NCI-H2107 (cell line): Measurements from ENCODE around the gene COL4A1.
"Not testable (repeated sequence)": the region's sequence is repeated elsewhere in the genome, so short reads cannot be mapped to it uniquely, and the experiment has no call there.

Source experiments
- DNase-seq: peaks from one replicate; lab custom pipeline; 2025; lab: John Stamatoyannopoulos, UW

COL4A1 gene

DNA sequence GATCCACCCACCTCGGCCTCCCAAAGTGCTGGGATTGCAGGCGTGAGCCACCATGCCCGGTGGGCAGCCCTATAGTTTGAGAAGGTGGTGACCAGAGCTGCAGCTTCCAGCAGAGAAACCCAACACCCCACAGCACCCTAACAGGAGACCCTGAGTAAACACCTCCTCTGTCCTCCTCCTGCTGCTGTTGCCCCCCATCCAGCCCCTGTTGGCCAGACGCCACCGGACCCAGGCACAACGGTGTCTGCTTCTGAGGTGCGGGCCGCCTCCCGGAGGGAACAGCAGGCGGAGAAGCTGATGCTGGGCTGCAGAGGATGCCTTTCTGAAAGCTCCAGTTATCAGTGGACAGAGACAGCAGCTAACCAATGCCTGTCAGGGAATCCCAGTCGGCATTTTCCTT, 175.5 kb downstream of the COL4A1 start:
- no peak for DNase-seq

DNA sequence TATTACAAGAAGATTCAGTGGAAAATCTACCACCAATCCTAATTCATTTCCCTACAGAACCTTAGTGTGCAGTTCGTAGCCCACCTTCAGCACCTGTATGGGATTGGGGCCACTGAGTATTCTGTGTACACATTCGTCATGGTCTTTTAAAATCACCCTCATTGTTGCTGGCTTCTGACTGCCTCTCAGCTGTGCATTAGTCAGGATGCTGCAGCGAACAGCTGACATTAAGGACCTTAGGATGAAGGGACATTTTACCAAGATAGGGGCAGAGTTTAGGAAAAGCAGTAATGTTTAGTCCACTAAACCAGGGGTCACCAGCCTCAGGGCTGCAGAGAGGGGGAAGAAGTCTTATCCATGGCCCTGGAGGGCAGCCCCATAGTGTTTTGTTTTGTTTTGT, 176.5 kb downstream of the COL4A1 start:
- no peak for DNase-seq

DNA sequence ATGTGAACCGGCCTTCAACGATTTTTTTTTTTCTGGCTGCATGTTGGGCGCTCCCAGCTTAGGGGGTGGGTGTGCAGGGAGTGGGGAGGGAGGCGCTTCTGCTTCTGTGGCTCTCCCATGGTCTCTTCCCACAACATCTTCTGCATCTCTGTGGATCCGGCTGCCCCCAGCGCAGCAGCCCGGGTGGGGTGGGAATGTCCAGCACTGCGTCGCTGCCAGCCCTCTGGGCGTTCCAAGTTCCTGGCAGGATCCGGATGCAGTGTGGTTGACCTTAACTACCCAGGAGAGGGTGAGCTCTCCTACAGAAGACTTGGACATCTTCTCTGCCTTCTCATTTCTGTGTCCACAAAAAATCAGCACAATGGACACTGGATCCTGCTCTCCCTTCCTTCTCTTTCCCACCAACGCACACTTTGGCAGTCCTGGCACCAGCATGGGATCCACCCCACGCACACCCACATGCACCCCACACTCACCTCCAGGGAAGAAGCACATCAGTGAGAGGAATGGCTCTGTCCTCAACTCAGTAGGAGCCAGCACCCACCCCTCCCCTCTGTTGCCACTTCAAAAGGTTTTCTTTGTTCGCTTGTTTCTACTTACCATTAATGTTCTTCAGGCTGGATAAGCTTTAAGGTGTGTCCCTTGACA, 177.3 kb downstream of the COL4A1 start:
- no peak for DNase-seq

DNA sequence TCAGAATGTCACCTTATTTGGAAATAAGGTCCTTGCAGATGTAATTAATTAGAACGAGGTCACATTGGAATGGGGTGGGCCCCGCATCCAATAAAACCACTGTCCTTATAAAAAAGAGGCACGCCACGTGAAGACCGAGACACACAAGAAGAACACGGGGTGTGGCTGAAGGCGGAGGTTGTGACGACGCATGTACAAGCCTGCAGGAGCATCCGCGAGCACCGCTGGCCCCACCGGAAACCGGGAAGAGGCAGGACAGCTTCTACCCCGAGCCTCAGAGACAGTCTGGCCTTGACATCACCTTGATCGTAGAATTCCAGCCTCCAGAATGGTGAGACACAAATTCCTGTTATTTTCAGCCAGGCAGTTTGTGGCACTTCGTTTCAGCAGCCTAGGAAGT, 177.9 kb downstream of the COL4A1 start:
- no peak for DNase-seq

DNA sequence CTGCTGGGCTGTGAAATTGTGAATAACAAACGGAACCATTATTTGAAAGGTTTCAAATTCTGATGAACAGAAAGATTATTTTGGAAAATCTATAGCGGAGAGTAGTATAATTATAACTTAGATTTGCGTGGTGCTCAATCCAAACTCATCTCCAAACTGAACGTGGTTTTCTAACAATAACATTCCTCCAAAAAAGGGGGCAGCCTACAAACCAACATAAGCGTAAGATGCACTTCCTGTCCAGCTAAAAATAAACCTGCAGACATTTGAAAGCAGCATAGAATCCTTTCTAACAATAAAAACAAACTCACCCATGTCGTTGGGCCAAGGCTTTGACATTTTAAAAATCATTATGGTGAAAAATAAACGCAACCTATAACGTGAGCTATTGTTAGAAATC, 178.4 kb downstream of the COL4A1 start:
- DNase-seq = no peak

DNA sequence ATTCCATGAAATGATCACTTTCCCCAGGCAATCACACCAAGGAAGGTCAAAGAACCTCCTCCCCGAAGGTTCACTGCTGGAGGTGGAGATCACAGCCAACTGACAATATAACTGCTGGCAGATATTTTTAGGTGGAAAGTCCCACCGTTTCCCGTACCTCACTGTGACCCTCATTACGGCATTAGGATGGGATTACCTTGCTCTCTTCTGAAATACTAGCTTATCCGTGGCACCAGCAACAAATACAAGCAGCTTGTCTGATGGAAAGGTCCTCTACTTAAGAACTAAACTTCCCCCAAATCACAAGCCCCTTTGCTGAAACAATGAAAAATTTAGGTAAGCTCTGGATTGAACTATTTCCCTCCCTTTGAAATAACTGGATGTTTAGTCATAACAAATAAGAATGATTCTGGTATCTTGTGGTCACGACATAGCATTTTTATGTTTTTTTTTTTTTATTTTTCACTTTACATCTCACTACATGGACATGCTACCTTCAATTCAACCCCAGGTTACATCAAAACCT, 178.9 kb downstream of the COL4A1 start:
- DNase-seq = no peak

DNA sequence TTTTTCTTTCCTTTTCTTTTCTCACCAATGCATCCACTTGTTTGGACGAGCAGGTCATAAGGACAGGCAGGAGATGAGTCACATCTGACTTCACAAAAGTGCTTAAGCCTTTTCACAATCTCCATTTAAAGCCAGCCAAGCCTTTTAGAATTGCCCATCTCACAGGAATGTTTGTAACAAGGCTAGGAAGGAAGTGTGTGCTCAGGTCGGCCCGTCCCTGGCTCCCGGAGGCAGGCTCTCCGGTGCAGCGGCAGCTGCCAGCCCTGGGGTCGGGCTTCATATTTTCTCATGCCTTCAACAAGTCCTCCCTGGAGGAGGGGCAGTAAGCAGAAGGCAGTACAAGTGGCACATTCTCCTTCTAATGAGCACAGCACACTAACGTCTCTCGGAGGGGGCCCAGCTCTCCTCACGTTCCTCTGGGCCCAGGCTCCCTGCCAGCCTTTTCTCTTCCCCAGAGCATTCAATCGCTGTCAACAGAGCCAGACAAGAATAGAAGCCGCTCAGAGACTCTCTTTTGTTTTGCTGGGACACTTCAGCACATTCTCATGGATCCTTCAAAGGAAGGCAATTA, 180.5 kb downstream of the COL4A1 start:
- no peak for DNase-seq

DNA sequence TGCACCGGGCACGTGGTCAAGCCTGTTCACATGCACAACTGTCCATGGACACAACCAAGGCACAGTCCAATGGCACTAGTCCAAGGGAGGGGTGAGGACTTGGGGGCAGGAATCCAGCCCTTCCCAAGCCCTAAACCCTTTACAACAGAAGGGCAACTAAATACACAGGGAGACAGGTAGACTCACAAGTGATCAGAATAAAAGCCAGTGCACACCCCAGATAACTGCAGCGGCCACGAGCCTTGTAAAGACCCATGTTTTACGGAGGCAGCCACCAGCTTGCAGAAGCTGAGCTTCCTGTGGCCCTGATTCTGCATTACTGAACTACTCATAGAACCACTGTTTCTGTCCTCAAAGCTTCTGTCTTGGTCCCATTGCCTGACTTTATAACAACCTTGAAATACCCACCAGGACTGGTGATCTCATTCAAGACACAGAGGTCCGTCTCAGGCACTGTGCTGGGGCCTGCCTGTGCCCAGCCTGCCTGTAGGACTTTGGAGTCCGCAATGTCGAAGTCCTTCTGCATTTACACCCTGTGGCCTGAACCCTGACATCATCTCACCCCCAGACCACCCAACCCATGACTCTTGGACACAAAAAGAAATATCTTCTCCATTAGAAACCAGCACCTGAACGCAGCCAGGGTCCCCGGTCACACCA, 181.2 kb downstream of the COL4A1 start:
- no peak for DNase-seq

DNA sequence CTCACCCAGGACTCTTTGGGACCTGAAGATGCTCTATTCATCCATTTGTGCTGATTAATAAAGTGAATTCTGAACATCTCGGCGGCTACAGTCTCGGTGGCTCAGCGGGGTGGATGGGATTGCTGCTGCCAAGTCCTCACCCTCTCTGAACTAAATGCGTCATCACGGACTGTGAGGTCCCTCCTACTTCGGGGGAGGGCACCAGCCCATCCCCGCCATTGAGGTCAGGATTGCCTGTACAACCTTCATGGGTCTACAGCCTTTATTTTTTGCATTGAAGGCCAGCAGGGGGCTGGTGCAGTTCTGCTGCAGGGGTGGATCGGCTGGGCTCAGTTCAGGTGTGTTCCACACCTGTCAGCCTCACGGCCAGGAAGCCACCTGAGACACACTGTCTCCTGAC, 181.8 kb downstream of the COL4A1 start:
- DNase-seq = no peak

DNA sequence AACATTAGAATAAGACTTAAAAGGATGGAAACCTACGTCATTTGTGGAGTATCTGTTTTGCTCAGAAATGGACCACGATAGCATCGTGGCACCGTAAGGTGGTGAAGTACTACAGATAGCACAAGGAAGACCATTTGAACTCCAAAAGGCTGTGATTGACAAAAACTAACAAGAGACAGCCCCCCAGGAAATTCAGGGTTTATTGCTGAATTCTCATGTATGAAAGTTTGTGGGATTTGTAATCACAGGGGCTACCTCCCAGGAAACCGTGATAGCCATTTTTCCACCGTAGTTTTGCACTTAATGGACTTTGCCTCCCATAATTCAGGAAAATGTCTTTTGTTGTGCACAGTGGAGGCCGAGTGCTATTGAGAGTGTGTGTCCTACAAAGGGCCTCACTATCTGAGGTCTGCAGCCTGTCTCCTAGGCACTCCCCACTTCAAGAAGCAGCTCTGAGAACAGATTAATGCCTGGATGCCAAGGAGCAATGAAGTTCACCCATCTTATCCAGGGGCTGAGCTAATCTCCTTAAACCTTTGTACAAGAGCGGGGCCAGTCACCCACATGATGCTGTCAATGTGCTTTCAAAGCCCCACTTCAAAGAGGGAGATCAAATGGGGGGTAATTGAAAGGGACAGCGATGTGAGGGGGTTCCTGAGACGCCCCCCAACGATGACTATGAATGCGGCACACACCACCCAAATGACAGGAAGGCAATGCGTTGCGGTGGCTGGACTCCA, 182.6 kb downstream of the COL4A1 start:
- DNase-seq = no peak

DNA sequence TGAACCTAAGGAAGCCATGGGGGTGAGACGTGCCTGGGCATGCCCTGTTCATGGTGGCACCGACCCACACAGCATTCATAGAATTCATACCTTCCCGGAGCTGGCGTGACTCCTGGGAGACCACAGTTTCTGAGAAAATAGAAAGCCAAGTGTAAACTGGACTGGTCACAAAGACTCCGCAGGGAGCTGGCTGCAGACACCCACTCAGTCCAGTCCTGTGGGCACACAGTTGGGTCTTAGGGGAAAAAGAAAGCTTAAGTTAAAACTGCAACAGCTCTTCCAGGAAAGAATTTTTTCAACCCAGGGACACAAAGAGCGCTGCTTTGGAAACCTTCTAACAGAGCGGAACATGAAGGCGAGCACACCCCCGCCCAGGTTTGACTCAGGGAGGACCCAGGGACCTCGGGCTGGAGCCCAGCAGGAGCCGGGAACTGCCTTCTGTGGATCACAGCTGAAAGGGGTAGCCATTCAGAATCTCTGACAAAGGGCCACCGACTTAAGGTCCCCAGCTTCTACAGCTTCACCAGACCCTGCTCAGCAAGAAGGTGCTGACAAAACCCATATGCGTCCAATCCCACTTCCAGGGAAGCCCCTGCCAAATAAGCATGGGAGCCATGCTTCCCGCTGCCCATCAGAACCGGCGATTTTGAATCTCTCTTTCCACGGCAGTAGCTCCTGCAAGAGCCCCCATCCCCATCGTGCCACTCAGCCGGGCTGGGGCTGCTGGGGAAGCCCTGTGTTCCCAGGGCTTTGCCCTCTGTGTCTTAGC, 183.7 kb downstream of the COL4A1 start:
- no peak for DNase-seq

DNA sequence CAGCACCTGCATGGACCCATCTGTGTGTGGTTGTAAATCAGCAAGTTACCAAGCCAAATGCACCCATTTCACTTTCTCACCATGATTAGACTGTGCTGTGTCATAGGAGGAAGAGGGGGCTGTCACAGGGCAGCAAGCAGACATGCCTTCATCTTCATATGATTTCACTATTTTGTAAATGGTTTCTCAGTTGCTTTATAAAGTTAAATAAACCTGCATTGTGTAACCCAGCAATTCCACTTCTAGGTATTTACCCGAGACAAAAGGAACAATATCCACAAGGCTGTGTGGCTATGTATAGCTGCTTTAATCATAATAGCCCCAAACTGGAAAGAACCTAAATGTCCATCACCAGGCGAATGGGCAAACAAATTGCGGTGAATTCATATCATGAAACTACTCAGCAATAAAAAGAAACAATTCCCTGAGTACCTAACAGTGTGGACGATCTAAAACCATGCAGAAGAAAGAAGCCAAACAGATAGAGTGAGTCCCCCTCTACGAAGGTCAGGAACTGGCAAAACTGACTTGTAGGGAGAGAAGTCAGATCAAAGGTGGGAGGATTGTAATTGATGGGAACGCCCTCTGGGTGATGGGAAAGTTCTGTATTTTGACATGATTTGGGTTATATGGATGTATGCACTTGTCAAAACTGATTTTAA, 185.4 kb downstream of the COL4A1 start:
- no peak for DNase-seq

DNA sequence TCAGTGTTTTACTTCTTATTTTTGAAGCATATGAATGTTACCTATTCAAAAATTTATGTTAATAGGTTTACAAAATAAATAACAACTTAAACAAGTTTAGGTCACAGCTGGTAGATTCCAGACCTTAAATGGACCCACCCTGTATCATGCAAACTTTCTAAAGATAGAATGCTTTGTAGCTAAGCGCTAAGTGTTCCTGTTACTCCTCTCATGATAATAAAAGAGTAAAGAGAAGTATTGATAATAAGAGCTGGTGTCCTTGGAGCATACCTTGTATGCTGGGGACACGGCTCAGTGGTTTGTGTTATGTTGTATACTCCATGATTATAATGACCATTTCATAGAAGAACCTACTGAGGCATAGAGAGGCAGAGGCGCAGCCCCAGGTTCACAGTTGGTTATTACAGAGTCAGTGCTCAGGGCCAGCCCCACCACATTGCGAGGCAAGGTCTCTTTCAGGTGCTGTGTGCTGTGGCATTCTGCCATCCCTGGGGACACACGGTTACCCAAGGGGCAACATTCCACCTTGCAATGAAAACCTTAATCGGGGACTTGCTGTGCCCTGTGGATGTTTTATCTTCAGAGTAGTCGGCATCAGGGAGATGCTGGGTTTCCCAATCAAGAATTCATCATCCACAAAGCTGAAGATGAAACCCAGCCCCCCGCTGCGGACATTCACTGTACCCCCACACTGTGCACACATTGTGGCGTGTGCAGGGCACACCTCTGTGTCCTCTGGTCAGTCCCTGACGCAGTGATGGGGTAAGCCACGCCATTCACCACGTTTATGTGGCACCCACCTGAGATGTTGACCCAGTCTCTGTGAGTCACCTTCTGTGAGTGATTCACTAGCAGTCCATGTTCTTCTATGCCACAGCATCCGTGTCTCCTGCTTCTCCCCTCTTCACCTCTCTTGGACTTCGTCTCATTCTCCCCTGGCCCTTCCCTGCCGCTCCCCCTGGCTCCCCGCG, 186.7 kb downstream of the COL4A1 start:
- no peak for DNase-seq

DNA sequence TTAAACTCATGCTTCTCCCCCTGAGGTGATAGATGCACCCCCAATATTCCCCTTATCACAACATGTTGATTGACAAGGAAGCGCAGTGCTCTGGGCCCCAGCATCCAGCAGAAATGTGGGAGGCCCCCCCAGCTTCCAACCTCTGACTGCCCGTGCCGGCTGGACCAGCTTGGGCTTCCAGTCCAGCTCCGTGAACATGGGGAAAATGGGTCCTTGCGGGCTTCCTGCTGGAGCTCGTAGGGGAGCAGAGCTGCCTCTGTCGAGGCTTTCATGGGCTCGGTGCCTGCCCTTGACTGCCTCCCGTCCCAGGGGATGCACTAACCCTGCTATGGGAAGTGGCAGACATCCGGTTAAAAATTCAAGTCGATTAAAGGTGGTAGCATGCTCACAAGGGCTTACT, 188.9 kb downstream of the COL4A1 start:
- DNase-seq = no peak

DNA sequence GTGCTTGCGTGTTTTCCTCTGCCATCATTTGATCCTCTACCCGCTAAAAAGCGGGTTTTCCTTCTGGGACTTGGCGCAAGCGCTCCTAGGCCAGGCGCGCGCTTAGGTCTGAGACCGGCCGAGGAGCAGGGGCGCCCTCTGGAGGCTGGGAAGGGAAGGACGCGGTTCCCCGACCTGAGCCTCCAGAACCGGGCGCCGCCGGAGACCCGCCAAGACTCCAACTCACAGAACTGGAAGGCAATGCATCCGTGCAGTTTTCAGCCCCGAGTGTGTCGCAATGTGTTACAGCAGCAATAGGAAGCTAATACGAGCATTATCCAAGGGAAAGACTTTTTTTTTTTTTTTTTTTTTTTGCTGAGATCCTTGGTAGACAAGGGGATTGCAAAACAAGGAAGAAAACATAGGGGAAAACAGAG, 190.9 kb downstream of the COL4A1 start:
- DNase-seq = no peak

DNA sequence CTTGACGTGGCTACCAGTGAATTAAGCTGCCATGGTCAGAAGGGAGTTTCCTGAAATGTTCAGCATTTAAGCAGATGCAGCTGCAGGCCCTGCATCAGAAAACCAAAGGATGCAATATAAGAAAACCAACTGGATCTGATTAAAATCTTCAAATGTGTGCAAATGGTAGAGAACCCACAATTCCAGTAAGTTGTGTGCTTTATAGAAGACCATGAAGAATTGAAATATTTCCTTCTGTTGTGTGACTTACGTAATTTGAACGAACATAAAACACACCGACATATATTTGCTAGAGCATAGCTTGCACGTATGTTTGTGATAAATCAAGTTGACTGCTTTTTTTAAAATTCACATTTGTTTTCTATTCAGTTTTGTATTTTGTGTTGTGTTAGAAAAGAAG, 191.4 kb downstream of the COL4A1 start:
- DNase-seq = no peak

DNA sequence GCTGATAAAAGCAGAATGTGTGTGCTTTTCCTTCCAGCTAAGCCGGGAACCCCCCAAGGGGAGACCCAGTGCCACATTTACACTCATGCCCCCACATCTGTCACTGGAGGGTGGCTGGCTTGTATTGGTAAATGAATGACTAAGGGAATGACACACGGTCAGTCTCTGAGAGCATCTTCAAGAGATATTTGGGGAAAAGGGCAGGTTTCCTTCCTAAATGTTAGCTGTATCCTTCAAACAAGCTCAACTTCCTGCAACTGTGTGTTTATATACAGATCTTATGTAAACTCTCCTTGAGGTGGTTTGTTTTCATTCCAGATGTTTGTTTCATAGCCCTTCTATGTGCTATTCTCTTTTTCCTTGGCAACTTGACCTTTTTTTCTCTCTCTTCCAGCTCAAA, 192.6 kb downstream of the COL4A1 start:
- no peak for DNase-seq

DNA sequence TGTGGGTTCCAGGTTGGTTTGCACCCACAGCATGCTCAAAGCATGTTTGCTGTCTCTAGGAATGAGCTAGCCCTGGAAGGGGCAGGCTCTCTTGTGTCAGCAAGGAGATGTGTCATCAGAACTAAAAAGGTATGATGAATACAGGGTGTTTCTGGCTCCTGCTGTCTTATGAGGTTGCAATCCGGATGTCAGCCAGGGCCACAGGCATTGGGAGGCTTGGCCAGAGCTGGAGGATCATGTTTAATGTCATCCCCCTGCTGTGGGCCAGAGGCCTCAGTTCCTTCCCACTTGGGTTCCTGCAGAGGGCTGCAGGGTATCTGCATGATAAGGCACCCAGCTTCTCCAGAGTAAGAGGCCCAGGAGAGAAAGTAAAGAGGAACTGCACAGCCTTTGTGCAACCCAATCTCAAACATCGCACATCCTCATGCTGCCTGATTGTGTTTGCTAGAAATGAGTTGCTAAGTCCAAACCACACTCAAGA, 193.6 kb downstream of the COL4A1 start:
- DNase-seq = no peak

DNA sequence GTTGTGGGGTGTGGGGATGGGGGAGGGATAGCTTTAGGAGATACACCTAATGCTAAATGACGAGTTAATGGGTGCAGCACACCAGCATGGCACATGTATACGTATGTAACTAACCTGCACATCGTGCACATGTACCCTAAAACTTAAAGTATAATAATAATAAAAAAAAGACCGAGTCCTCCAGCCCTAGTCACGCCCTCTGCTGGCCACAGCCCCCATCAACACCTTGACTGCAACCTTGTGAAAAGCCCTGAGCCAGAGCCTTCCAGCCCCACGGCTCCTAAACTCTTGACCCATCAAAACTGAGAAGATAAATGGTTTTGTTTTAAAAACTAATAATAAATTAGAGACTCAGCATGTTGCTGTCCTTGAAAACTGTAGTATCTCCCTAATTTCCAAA, 194.6 kb downstream of the COL4A1 start:
- DNase-seq = not testable (repeated sequence)

DNA sequence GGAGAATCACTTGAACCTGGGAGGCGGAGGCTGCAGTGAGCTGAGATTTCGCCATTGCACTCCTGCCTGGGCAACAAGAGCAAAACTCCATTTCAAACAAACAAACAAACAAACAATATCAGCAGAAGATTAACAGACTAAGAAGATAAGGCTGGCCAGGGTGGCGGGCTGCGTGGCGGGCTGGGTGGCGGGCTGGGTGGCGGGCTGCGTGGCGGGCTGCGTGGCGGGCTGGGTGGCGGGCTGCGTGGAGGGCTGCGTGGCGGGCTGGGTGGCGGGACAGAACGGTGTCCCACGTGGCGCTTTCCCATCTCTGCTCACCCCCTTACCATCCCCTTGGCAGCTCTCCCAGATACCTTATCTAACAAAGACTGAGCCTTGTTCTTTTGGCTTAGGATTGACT, 196.2 kb downstream of the COL4A1 start:
- DNase-seq = no peak
